Endodermal cell (in vitro differentiated cells): ENCODE measurements around the gene ITGA5. TPM values are rescaled to one million over a fixed set of nuclear protein-coding genes. Genes with fewer than 3 reads are reported as not detected.

ENCODE experiments used
- DNase-seq: peaks from one replicate; pipeline ENCODE4 v3.0.0-alpha.2; 2017
- H3K27ac ChIP-seq: 2 replicates; pipeline ENCODE4 v1.5.1; 2013; ENCODE audit warnings: mild to moderate bottlenecking, low read depth, low read length, moderate library complexity
- H3K27me3 ChIP-seq: 2 replicates; pipeline ENCODE4 v1.6.1; 2013; ENCODE audit warnings: mild to moderate bottlenecking, low read length, moderate library complexity; ENCODE audit not compliant: insufficient read depth, control insufficient read depth, poor library complexity, severe bottlenecking
- H3K36me3 ChIP-seq: 2 replicates; pipeline ENCODE4 v1.7.0; 2013; ENCODE audit warnings: mild to moderate bottlenecking, low read length, moderate library complexity; ENCODE audit not compliant: control insufficient read depth, insufficient read depth
- H3K4me1 ChIP-seq: one replicate; pipeline ENCODE4 v1.7.0; 2013; ENCODE audit warnings: low read length; ENCODE audit not compliant: control insufficient read depth, insufficient read depth
- H3K4me3 ChIP-seq: 2 replicates; pipeline ENCODE4 v1.5.1; 2013; ENCODE audit warnings: mild to moderate bottlenecking, low read length, moderate library complexity
- H3K9ac ChIP-seq: 2 replicates; pipeline ENCODE4 v1.6.1; 2013; ENCODE audit warnings: mild to moderate bottlenecking, low read length, moderate library complexity; ENCODE audit not compliant: poor library complexity, severe bottlenecking; ENCODE audit errors: extremely low read depth
- H3K9me3 ChIP-seq: 2 replicates; pipeline ENCODE4 v1.6.1; 2013; ENCODE audit warnings: mild to moderate bottlenecking, low read length, moderate library complexity; ENCODE audit not compliant: control insufficient read depth
- H3K27ac Mint-ChIP-seq: 2 replicates; pipeline ENCODE4 v1.8.0; 2020; ENCODE audit warnings: mixed read lengths
- H3K27me3 Mint-ChIP-seq: 2 replicates; pipeline ENCODE4 v1.8.0; 2021; ENCODE audit warnings: mild to moderate bottlenecking, mixed read lengths; ENCODE audit not compliant: insufficient read depth
- H3K36me3 Mint-ChIP-seq: 2 replicates; pipeline ENCODE4 v1.8.0; 2020; ENCODE audit warnings: low read depth, mixed read lengths
- H3K4me1 Mint-ChIP-seq: 2 replicates; pipeline ENCODE4 v1.8.0; 2020; ENCODE audit warnings: mixed read lengths
- H3K4me3 Mint-ChIP-seq: 2 replicates; pipeline ENCODE4 v1.8.0; 2020; ENCODE audit warnings: mild to moderate bottlenecking, moderate library complexity, mixed read lengths
- H3K9me3 Mint-ChIP-seq: 2 replicates; pipeline ENCODE4 v1.8.0; 2020; ENCODE audit warnings: mild to moderate bottlenecking, mixed read lengths
- whole genome bisulfite sequencing, 2 experiments: methylation state at CpG; one replicate each; pipeline versions ENCODE4 v1.1.5 to v1.1.7; 2013; ENCODE audit warnings: missing lambda C conversion rate in 2 of 2, mixed read lengths in 1 of 2; ENCODE audit not compliant: insufficient coverage in 1 of 2, insufficient read length in 1 of 2; 5-methylcytosine and 5-hydroxymethylcytosine counted together
- total RNA-seq, 2 donors: library from RNA; stranded (reverse); fragmentation: NEBNext Ultra II Directional in 1 of 2; extraction: Animal tissue kit (Norgen Biotek cat#: 25700) in 1 of 2; gene quantifications; 2 replicates in 1 of 2; 3 replicates in 1 of 2; pipeline ENCODE4 v1.2.1, GENCODE V29; 2021
- TF ChIP-seq, protein P1 (sequence below): fragments of 200-600 bp; sonication (generic); conservative IDR thresholded peaks from 2 replicates; pipeline ENCODE4 v1.5.0; 2021; ENCODE audit warnings: antibody characterized with exemption, mild to moderate bottlenecking

ITGA5 gene
- total RNA-seq, 2 donors from 2014 or later = 189 to 243 TPM

DNA sequence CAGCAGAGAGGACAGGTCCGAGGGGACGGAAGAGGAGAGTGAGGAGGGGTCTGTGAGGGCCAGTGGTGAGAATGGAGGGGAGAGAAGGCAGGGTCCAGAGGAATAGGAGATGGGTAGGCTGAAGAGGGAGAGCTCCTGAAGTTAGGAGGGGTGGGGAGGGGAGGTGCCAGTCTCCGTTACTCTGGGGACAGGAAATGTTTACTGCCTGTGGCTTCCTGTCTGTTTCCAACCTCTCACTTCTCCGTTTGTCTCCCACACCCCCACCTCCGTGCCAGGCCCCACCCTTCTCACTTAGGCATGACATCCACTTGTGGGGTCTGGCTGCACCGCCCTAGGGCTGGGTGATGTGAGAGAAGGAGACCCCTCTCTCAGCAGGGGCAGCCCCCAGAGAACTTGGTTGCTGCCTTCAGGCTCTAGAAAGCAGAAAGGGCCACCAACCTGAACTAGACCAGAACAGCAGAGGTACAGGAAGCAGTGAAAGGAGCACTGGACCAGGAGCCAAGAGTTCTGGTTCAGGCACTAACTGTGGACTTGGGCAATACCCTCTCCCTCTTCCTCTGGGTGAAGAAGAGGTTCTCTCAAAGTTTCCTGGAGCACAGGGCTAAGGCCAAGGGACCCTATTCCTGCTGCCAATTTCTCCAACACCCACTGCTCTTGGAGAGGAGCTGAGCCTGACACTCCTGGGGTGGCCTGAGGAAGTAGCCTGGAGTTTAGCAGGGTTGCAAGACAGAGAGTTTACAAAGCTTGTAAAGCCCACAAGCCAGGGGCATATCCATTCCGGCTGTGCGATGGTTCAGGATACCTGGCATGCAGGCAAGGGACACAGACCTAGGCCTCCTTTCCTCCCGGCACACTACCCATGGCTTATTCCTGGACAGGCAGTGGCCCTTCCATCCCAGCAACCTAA, 5.5 kb downstream of the ITGA5 start:
- peaks cover 3% of the 10 kb centered on the region for H3K27me3 Mint-ChIP-seq
- H3K9me3 ChIP-seq = no peaks in the 10 kb centered on the region
- no peak overlapping the region for H3K9ac ChIP-seq
- H3K4me1 Mint-ChIP-seq = peaks cover 36% of the 10 kb centered on the region
- DNase-seq = peak; percentile 51
- WGBS, 2 experiments = 84 to 98% methylated on average over 6 to 8 of the region's 9 CpGs
- peaks cover 42% of the 10 kb centered on the region for H3K36me3 Mint-ChIP-seq
- TF ChIP-seq, protein P1, sequence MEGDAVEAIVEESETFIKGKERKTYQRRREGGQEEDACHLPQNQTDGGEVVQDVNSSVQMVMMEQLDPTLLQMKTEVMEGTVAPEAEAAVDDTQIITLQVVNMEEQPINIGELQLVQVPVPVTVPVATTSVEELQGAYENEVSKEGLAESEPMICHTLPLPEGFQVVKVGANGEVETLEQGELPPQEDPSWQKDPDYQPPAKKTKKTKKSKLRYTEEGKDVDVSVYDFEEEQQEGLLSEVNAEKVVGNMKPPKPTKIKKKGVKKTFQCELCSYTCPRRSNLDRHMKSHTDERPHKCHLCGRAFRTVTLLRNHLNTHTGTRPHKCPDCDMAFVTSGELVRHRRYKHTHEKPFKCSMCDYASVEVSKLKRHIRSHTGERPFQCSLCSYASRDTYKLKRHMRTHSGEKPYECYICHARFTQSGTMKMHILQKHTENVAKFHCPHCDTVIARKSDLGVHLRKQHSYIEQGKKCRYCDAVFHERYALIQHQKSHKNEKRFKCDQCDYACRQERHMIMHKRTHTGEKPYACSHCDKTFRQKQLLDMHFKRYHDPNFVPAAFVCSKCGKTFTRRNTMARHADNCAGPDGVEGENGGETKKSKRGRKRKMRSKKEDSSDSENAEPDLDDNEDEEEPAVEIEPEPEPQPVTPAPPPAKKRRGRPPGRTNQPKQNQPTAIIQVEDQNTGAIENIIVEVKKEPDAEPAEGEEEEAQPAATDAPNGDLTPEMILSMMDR = no peak
- no peaks in the 10 kb centered on the region for H3K27me3 ChIP-seq
- no peak overlapping the region for H3K27ac Mint-ChIP-seq
- peaks cover 44% of the 10 kb centered on the region for H3K36me3 ChIP-seq
- H3K27ac ChIP-seq = no peak overlapping the region
- peaks cover 10% of the 10 kb centered on the region for H3K4me1 ChIP-seq
- no peaks in the 10 kb centered on the region for H3K9me3 Mint-ChIP-seq
- H3K4me3 ChIP-seq = no peak overlapping the region
- H3K4me3 Mint-ChIP-seq = no peak overlapping the region

GRCh38 chr12:54412786-54413185, 6.3 kb downstream of the ITGA5 start:
- H3K36me3 Mint-ChIP-seq = peaks cover 47% of the 10 kb centered on the region
- peaks cover 1% of the 10 kb centered on the region for H3K27me3 Mint-ChIP-seq
- no peak overlapping the region for H3K4me3 Mint-ChIP-seq
- H3K36me3 ChIP-seq = peaks cover 51% of the 10 kb centered on the region
- no peaks in the 10 kb centered on the region for H3K9me3 Mint-ChIP-seq
- 92 to 100% methylated on average over 2 to 3 of the region's 3 CpGs for WGBS, 2 experiments
- no peak overlapping the region for H3K9ac ChIP-seq
- H3K4me1 ChIP-seq = peaks cover 10% of the 10 kb centered on the region
- H3K27ac Mint-ChIP-seq = no peak overlapping the region
- no peaks in the 10 kb centered on the region for H3K9me3 ChIP-seq
- H3K27ac ChIP-seq = no peak overlapping the region
- TF ChIP-seq, protein P1 = no peak
- H3K4me1 Mint-ChIP-seq = peaks cover 36% of the 10 kb centered on the region
- peak; percentile 46 for DNase-seq
- no peaks in the 10 kb centered on the region for H3K27me3 ChIP-seq
- no peak overlapping the region for H3K4me3 ChIP-seq

DNA sequence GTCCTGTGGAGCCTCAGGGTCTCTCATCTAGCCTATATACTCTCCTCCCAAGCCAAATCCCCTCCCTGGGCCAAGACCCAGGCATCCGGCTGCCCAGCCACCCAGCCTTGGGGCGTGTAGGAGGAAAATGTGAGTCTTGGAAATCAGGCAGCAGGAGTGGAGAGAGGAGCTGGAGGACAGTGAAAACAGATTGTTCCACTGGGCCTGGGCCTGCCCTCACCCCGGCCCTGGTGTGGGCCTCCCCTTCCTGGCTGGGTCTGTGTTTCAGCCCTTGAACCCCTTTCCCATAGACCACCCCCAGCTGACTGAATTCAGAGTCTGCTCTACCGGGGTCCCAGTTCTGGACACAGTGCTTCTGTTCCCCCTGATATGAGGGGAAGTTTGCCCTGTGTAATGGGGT, 6.7 kb downstream of the ITGA5 start:
- Histone ChIP-seq H3K36me3 (peaks cover 56% of the 10 kb centered on the region), H3K27me3 (no peaks in the 10 kb centered on the region), H3K9ac (no peak overlapping the region), H3K9me3 (no peaks in the 10 kb centered on the region), H3K4me1 (peaks cover 10% of the 10 kb centered on the region), H3K27ac (no peak overlapping the region), H3K4me3 (no peak overlapping the region)
- Mint-ChIP-seq H3K27me3 (no peaks in the 10 kb centered on the region), H3K9me3 (no peaks in the 10 kb centered on the region), H3K4me1 (peaks cover 36% of the 10 kb centered on the region), H3K27ac (no peak overlapping the region), H3K4me3 (no peak overlapping the region), H3K36me3 (peaks cover 52% of the 10 kb centered on the region)
- TF ChIP-seq, protein P1 = no peak
- 93% methylated on average over 4 of the region's 4 CpGs; no CpG with 5 or more reads in 1 of the 2 experiments for WGBS, 2 experiments
- peak; percentile 44 for DNase-seq
